OCI-LY1 (cell line): ENCODE measurements around the gene CDH4.

Experiments
- H2AFZ ChIP-seq: fragments of 200-600 bp; sonication (generic), shearing (Covaris generic); 2 replicates; pipeline ENCODE4 v1.6.0; 2014; ENCODE audit warnings: antibody characterized with exemption, mild to moderate bottlenecking, low read length
- H3F3A ChIP-seq: fragments of 200-600 bp; sonication (generic), shearing (Covaris generic); 2 replicates; pipeline ENCODE4 v1.6.0; 2014; ENCODE audit warnings: mild to moderate bottlenecking, antibody characterized with exemption, low read length, moderate library complexity; ENCODE audit not compliant: insufficient read depth
- H3K27ac ChIP-seq: fragments of 200-600 bp; sonication (generic); 2 replicates; pipeline ENCODE4 v1.5.1; 2014; ENCODE audit warnings: low read length, mixed run types, mild to moderate bottlenecking, low read depth; ENCODE audit not compliant: poor library complexity, severe bottlenecking
- H3K27me3 ChIP-seq: fragments of 200-600 bp; sonication (generic); 2 replicates; pipeline ENCODE4 v1.6.0; 2014; ENCODE audit warnings: antibody characterized with exemption, mild to moderate bottlenecking, low read length, moderate library complexity; ENCODE audit not compliant: insufficient read depth
- H3K36me3 ChIP-seq: fragments of 200-600 bp; sonication (generic); 2 replicates; pipeline ENCODE4 v1.6.1; 2014; ENCODE audit warnings: mild to moderate bottlenecking, antibody characterized with exemption, low read length, moderate library complexity, mixed read lengths; ENCODE audit not compliant: insufficient read depth
- H3K4me1 ChIP-seq: fragments of 200-600 bp; sonication (generic); 2 replicates; pipeline ENCODE4 v1.5.1; 2014; ENCODE audit warnings: mild to moderate bottlenecking, low read length, moderate library complexity; ENCODE audit not compliant: insufficient read depth, severe bottlenecking
- H3K4me2 ChIP-seq: fragments of 200-600 bp; sonication (generic), shearing (Covaris generic); 2 replicates; pipeline ENCODE4 v1.6.1; 2014; ENCODE audit warnings: low read length
- H3K4me3 ChIP-seq: fragments of 200-600 bp; sonication (generic); 2 replicates; pipeline ENCODE4 v1.5.1; 2014; ENCODE audit warnings: low read length, low read depth, mild to moderate bottlenecking, mixed read lengths; ENCODE audit not compliant: poor library complexity, severe bottlenecking
- H3K79me2 ChIP-seq: fragments of 200-600 bp; shearing (Covaris generic); 2 replicates; pipeline ENCODE4 v1.6.1; 2016; ENCODE audit warnings: mixed run types, low read length, mixed read lengths; ENCODE audit not compliant: insufficient read depth
- H3K9ac ChIP-seq: fragments of 200-600 bp; sonication (generic), shearing (Covaris generic); 2 replicates; pipeline ENCODE4 v1.6.1; 2014; ENCODE audit warnings: mild to moderate bottlenecking, low read length, mixed read lengths
- H3K9me2 ChIP-seq: fragments of 200-600 bp; sonication (generic), shearing (Covaris generic); 2 replicates; pipeline ENCODE4 v1.6.1; 2014; ENCODE audit warnings: low read depth, mild to moderate bottlenecking, low read length, mixed read lengths
- H3K9me3 ChIP-seq: fragments of 200-600 bp; shearing (Covaris generic); 2 replicates; pipeline ENCODE4 v1.6.1; 2014; ENCODE audit warnings: low read length, mixed read lengths
- H4K20me1 ChIP-seq: fragments of 200-600 bp; sonication (generic), shearing (Covaris generic); 2 replicates; pipeline ENCODE4 v1.6.0; 2016; ENCODE audit warnings: mild to moderate bottlenecking, low read length; ENCODE audit not compliant: insufficient read depth
- EZH2 ChIP-seq: fragments of 200-600 bp; sonication (generic), shearing (Covaris generic); IDR thresholded peaks from 2 replicates; pipeline ENCODE4 v1.8.0; 2017; ENCODE audit warnings: borderline replicate concordance, mixed run types, mild to moderate bottlenecking, antibody characterized with exemption, low read length, moderate library complexity, mixed read lengths
- TF ChIP-seq, protein P1 (sequence below): fragments of 200-600 bp; sonication (generic), shearing (Covaris generic); IDR thresholded peaks from 2 replicates; pipeline ENCODE4 v1.5.1; 2017; ENCODE audit warnings: mild to moderate bottlenecking, antibody characterized with exemption, low read length, moderate library complexity, mixed read lengths

The CDH4 gene

DNA sequence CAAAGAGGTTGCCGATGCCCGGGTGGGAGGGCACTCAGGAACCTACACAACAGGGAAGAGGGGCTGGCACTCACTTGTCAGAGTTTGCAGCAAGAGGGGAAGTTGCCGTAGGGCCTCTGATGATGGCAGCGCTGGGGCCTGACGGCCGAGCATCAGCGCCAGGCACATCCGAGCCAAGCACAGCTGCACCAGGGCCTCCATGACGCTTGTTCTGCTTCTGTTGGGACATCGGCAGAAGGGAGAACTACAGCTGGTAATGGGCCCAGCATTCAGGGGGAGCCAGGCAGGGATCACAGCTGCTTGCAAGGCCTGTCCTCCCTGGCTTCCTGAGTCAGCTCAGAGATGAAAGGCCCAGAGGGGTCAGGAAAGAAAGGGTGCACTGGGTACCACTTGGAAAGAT lies 367.7 kb downstream of the CDH4 start:
- Histone ChIP-seq H3K9ac (no peak overlapping the region), H4K20me1 (no peaks in the 10 kb centered on the region), H3K27ac (no peak overlapping the region), H2AFZ (no peak overlapping the region), H3K4me2 (no peak overlapping the region), H3K4me3 (no peak overlapping the region), H3K27me3 (peaks cover 9% of the 10 kb centered on the region; the same call in 1 of the 2 replicates), H3F3A (no peaks in the 10 kb centered on the region), H3K4me1 (no peaks in the 10 kb centered on the region), H3K79me2 (no peaks in the 10 kb centered on the region), H3K9me2 (no peaks in the 10 kb centered on the region), H3K9me3 (no peaks in the 10 kb centered on the region), H3K36me3 (no peaks in the 10 kb centered on the region)
- no peak for TF ChIP-seq EZH2
- TF ChIP-seq, protein P1, sequence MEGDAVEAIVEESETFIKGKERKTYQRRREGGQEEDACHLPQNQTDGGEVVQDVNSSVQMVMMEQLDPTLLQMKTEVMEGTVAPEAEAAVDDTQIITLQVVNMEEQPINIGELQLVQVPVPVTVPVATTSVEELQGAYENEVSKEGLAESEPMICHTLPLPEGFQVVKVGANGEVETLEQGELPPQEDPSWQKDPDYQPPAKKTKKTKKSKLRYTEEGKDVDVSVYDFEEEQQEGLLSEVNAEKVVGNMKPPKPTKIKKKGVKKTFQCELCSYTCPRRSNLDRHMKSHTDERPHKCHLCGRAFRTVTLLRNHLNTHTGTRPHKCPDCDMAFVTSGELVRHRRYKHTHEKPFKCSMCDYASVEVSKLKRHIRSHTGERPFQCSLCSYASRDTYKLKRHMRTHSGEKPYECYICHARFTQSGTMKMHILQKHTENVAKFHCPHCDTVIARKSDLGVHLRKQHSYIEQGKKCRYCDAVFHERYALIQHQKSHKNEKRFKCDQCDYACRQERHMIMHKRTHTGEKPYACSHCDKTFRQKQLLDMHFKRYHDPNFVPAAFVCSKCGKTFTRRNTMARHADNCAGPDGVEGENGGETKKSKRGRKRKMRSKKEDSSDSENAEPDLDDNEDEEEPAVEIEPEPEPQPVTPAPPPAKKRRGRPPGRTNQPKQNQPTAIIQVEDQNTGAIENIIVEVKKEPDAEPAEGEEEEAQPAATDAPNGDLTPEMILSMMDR: no peak

DNA sequence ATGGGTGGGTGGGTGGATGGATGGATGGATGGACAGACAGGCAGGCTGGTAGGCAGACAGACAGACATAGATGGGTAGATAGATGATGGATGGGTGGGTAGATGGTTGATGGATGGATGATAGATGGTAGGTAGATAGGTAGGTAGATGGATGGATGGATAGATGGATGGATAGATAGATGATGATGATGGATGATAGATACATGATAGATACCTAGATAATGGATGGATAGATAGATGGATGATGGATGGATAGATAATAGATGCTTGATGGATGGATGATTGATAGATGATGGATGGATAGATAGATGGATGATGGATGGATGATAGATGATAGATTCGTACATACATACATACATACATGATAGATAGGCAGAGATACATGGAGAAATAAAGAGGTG lies 368.1 kb downstream of the CDH4 start:
- no peaks in the 10 kb centered on the region for H3K9me3 ChIP-seq
- H3K36me3 ChIP-seq: no peaks in the 10 kb centered on the region
- no peak overlapping the region for H2AFZ ChIP-seq
- no peaks in the 10 kb centered on the region for H3K9me2 ChIP-seq
- TF ChIP-seq, protein P1: no peak
- no peak for TF ChIP-seq EZH2
- no peak overlapping the region for H3K4me3 ChIP-seq
- peaks cover 9% of the 10 kb centered on the region; the same call in 1 of the 2 replicates for H3K27me3 ChIP-seq
- no peaks in the 10 kb centered on the region for H3K4me1 ChIP-seq
- H3K27ac ChIP-seq: no peak overlapping the region
- H3K4me2 ChIP-seq: no peak overlapping the region
- H3F3A ChIP-seq: no peaks in the 10 kb centered on the region
- H3K9ac ChIP-seq: no peak overlapping the region
- H4K20me1 ChIP-seq: no peaks in the 10 kb centered on the region
- no peaks in the 10 kb centered on the region for H3K79me2 ChIP-seq

- Histone ChIP-seq H3K79me2 (no peaks in the 10 kb centered on the region), H3K4me3 (no peak overlapping the region), H3K4me1 (no peaks in the 10 kb centered on the region), H2AFZ (no peak overlapping the region), H3K9me2 (no peaks in the 10 kb centered on the region), H3K36me3 (no peaks in the 10 kb centered on the region), H3K9me3 (no peaks in the 10 kb centered on the region), H4K20me1 (no peaks in the 10 kb centered on the region), H3K9ac (no peak overlapping the region), H3F3A (no peaks in the 10 kb centered on the region), H3K27me3 (peaks cover 9% of the 10 kb centered on the region; the same call in 1 of the 2 replicates), H3K4me2 (no peak overlapping the region), H3K27ac (no peak overlapping the region)
- no peak for TF ChIP-seq EZH2
- TF ChIP-seq, protein P1: no peak
Observed at GRCh38 chr20:61621035-61621730, 369.1 kb downstream of the CDH4 start.
